Measurements from ENCODE around the gene KLHDC7B. TPM values are rescaled to one million over a fixed set of nuclear protein-coding genes. Genes with fewer than 3 reads are reported as not detected.

KLHDC7B gene
- total and polyA plus RNA-seq, 10 of the 15 experiments (the other 5 are each of a cell fraction or from before 2014, with no cell fraction given), result 0.05 to 2.2 (median 0.93) TPM; not detected in 2

GRCh38 chr22:50526834-50527801 is 18.6 kb upstream of the KLHDC7B start (continued):
- TF ChIP-seq IKZF2 (IDR thresholded peaks at IDR 0.05) (no peak; a peak in 1 of 4 replicates), MAX (IDR thresholded peaks at IDR 0.05; ENCODE audit: low read depth, low read length) (no peak), CBFB (IDR thresholded peaks at IDR 0.05; ENCODE audit: low read depth) (no peak), HDAC6 (IDR thresholded peaks at IDR 0.05; ENCODE audit: unreplicated experiment) (peak; percentile 8), POLR2AphosphoS2 (IDR thresholded peaks at IDR 0.05; ENCODE audit: low read depth, low read length) (peak; percentile 91)
- TF ChIP-seq, protein P1, sequence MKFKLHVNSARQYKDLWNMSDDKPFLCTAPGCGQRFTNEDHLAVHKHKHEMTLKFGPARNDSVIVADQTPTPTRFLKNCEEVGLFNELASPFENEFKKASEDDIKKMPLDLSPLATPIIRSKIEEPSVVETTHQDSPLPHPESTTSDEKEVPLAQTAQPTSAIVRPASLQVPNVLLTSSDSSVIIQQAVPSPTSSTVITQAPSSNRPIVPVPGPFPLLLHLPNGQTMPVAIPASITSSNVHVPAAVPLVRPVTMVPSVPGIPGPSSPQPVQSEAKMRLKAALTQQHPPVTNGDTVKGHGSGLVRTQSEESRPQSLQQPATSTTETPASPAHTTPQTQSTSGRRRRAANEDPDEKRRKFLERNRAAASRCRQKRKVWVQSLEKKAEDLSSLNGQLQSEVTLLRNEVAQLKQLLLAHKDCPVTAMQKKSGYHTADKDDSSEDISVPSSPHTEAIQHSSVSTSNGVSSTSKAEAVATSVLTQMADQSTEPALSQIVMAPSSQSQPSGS (IDR thresholded peaks at IDR 0.05; ENCODE audit: low read length), result no peak

- SMC1A ChIA-PET (ENCODE audit: uncharacterized antibody, unreplicated experiment), result interaction anchor here (1.1 to 5.8 kb wide), 5 partner anchors 12 to 93 kb away, joined by 5 to 58 read pairs (median 10); partner anchors contain the start of gene SYCE3
- intact Hi-C loops (cut with micrococcal nuclease; ENCODE audit: unreplicated experiment) (loop anchor here (1.0 to 5.0 kb wide), 3 partner anchors 34 to 92 kb away; partner anchors contain the start of genes CHKB and SYCE3), in situ Hi-C loops (cut with MboI) (loop anchor here (5.0 kb wide), 1 partner anchor 94 kb away; no protein-coding TSS in a partner anchor)
- Histone ChIP-seq H3K27me3 (replicated peaks in 1 of 2; ENCODE audit: control insufficient read depth in 2 of 2, insufficient read depth in 2 of 2, low read length in 1 of 2) (no peaks in the 10 kb centered on the region), H3K4me1 (ENCODE audit: control insufficient read depth, insufficient read depth, low read length) (peaks cover 21% of the 10 kb centered on the region), H2AFZ (ENCODE audit: control insufficient read depth, low read depth, low read length) (no peak overlapping the region), H3K36me3 (ENCODE audit: control insufficient read depth in 2 of 2, insufficient read depth in 2 of 2, low read length in 1 of 2) (peaks cover 0 to 10% of the 10 kb centered on the region in 2 experiments; a peak in 3 of 4 replicates), H3K27ac (ENCODE audit: control insufficient read depth, insufficient read depth) (peak overlapping the region; percentile 100), H4K20me1 (ENCODE audit: control insufficient read depth, insufficient read depth) (no peaks in the 10 kb centered on the region), H3K4me2 (ENCODE audit: control insufficient read depth, insufficient read depth) (peak overlapping the region; percentile 71), H3K9me3 (replicated peaks; ENCODE audit: control insufficient read depth, insufficient read depth, low read length) (no peaks in the 10 kb centered on the region), H3K79me2 (ENCODE audit: control insufficient read depth, insufficient read depth, low read length) (peaks cover 79% of the 10 kb centered on the region), H3K4me3 (peak overlapping the region; percentile 78; the same call in 1 of the 2 replicates), H3K9ac (ENCODE audit: control insufficient read depth, insufficient read depth, low read length) (peak overlapping the region; percentile 18; the same call in 1 of the 2 replicates)
- no peak for ATAC-seq
- DNase-seq (ENCODE audit: low read depth, low spot score), result no peak
- FAIRE-seq, result no peak
- BruUV-seq (replicated peaks), result no TSS peak
- 97% methylated on average over 15 of the region's 18 CpGs for WGBS (ENCODE audit: insufficient coverage, insufficient replicate concordance, low lambda C conversion rate, missing lambda C conversion rate)
- POLR2A ChIA-PET, result interaction anchor here (0.6 to 6.5 kb wide), 8 partner anchors 10 to 101 kb away, joined by 3 to 232 read pairs (median 9); partner anchors contain the start of gene KLHDC7B
- CTCF ChIA-PET, result interaction anchor here (0.9 to 2.4 kb wide), 6 partner anchors 12 to 93 kb away, joined by 3 to 12 read pairs (median 4); no protein-coding TSS in a partner anchor
- RAD21 ChIA-PET (ENCODE audit: unreplicated experiment), result interaction anchor here (0.9 to 6.3 kb wide), 5 partner anchors 12 to 252 kb away, joined by 3 to 106 read pairs (median 6); partner anchors contain the start of genes LMF2, NCAPH2 and SYCE3
- TF ChIP-seq SREBF1 (IDR thresholded peaks at IDR 0.05; ENCODE audit: low read length) (no peak), JUND (IDR thresholded peaks at IDR 0.05; ENCODE audit: low read depth, low read length) (no peak), ZNF24 (IDR thresholded peaks at IDR 0.05) (no peak), POLR2AphosphoS5 (IDR thresholded peaks at IDR 0.05; ENCODE audit: low read length) (0 out of 2 replicates have a peak, but pooled peaks have one; percentile 9), PAX5 (IDR thresholded peaks at IDR 0.05; ENCODE audit: borderline replicate concordance, low read depth, low read length) (peak; percentile 29; the same call in 1 of the 2 replicates), RUNX3 (IDR thresholded peaks at IDR 0.05; ENCODE audit: low read length) (no peak), LARP7 (IDR thresholded peaks at IDR 0.05) (no peak), ZBED1 (IDR thresholded peaks at IDR 0.05; ENCODE audit: borderline replicate concordance) (no peak), GABPA (IDR thresholded peaks at IDR 0.05; ENCODE audit: low read depth) (no peak)
These were observed 17.6 kb upstream of the KLHDC7B start for GRCh38 chr22:50527921-50528681.

Measured in GM12878 (cell line).